CD4-positive, CD25-positive, alpha-beta regulatory T cell (primary cell): ENCODE data around the gene CDRT15L2. TPM values are rescaled to one million over a fixed set of nuclear protein-coding genes. Genes with fewer than 3 reads are reported as not detected.
"Not testable (repeated sequence)": the region's sequence is repeated elsewhere in the genome, so short reads cannot be mapped to it uniquely, and the experiment has no call there.

ENCODE experiments used
- ATAC-seq, 2 donors: fragments of 150-1000 bp; cut with Tn5 transposase; one replicate each; pipeline ENCODE4 v1.10.0; 2021; ENCODE audit warnings: low read depth in 2 of 2, moderate number of reproducible peaks in 2 of 2, moderate library complexity in 1 of 2
- DNase-seq, 3 donors: peaks; one replicate each; pipeline versions ENCODE4 v3.0.0 to v3.0.0-alpha.2; 2012 to 2022; ENCODE audit warnings: mixed read lengths in 1 of 3
- H3K27ac ChIP-seq: one replicate; pipeline ENCODE4 v1.7.0; 2013; ENCODE audit warnings: mild to moderate bottlenecking, low read length; ENCODE audit not compliant: insufficient read depth, poor library complexity, severe bottlenecking
- H3K27me3 ChIP-seq: one replicate; pipeline ENCODE4 v1.7.0; 2013; ENCODE audit warnings: low read length; ENCODE audit not compliant: control insufficient read depth, insufficient read depth
- H3K36me3 ChIP-seq: one replicate; pipeline ENCODE4 v1.7.0; 2013; ENCODE audit warnings: mild to moderate bottlenecking, low read length, moderate library complexity; ENCODE audit not compliant: control insufficient read depth, insufficient read depth
- H3K4me1 ChIP-seq: 2 replicates; pipeline ENCODE4 v1.7.0; 2013; ENCODE audit warnings: mild to moderate bottlenecking, low read length; ENCODE audit not compliant: insufficient read depth, control insufficient read depth, poor library complexity, severe bottlenecking
- H3K4me3 ChIP-seq: one replicate; pipeline ENCODE4 v1.7.0; 2013; ENCODE audit warnings: low read depth, mild to moderate bottlenecking, low read length, moderate library complexity
- H3K9me3 ChIP-seq, 2 experiments: 1 replicate in 1 of 2; 2 replicates in 1 of 2; pipeline ENCODE4 v1.7.0; 2013; ENCODE audit warnings: low read length in 2 of 2, mild to moderate bottlenecking in 1 of 2, moderate library complexity in 1 of 2; ENCODE audit not compliant: control insufficient read depth in 2 of 2
- H3K27ac Mint-ChIP-seq, 3 donors: one replicate each; pipeline ENCODE4 v1.8.0; 2020 to 2022; ENCODE audit warnings: mild to moderate bottlenecking in 3 of 3, mixed read lengths in 3 of 3, moderate library complexity in 2 of 3
- H3K27me3 Mint-ChIP-seq: one replicate; pipeline ENCODE4 v1.8.0; 2022; ENCODE audit warnings: mild to moderate bottlenecking, mixed read lengths
- H3K36me3 Mint-ChIP-seq: one replicate; pipeline ENCODE4 v1.8.0; 2020; ENCODE audit warnings: mixed read lengths
- H3K4me1 Mint-ChIP-seq, 4 donors: one replicate each; pipeline ENCODE4 v1.8.0; 2020 to 2022; ENCODE audit warnings: mixed read lengths in 4 of 4, mild to moderate bottlenecking in 1 of 4
- H3K4me3 Mint-ChIP-seq, 4 donors: one replicate each; pipeline ENCODE4 v1.8.0; 2020 to 2022; ENCODE audit warnings: mild to moderate bottlenecking in 4 of 4, mixed read lengths in 4 of 4, moderate library complexity in 3 of 4
- H3K9me3 Mint-ChIP-seq, 7 donors: one replicate each; pipeline ENCODE4 v1.8.0; 2020 to 2022; ENCODE audit warnings: mixed read lengths in 7 of 7, mild to moderate bottlenecking in 3 of 7, moderate library complexity in 2 of 7
- polyA plus RNA-seq, 4 donors: library from polyadenylated mRNA; unstranded; fragments of 300-500 nt; fragmentation: Illumina TruSeq; gene quantifications; one replicate each; pipeline ENCODE4 v1.2.3, GENCODE V29; 2021
- total RNA-seq: library from RNA; stranded (reverse); gene quantifications from one replicate; pipeline ENCODE4 v1.2.3, GENCODE V29; 2022

The CDRT15L2 gene
- total and polyA plus RNA-seq, 5 donors from 2014 or later = not detected

DNA sequence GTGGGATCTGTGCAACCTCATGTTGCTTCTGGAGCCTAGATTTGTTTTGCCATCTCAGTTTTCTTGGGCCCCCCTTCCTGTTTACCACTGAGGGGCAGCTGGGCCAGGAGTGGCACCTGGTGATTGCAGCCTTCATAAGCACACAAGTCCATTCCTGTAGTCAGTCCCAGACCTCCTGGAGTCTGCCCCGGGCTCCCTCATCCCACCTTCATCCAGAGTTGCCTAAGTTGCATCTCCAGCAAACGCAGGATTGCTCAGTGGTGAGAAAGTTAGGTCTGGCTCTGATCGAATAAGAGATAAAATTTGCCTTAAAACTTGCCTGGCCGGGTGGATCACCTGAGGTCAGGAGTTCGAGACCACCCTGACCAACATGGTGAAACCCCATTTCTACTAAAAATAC is 14.3 kb upstream of the CDRT15L2 start:
- H3K27ac Mint-ChIP-seq = peak overlapping the region in 1 of 3 donors; percentile 11
- H3K9me3 ChIP-seq, H3K4me1 ChIP-seq, ATAC-seq, H3K9me3 Mint-ChIP-seq, H3K4me3 ChIP-seq, H3K4me3 Mint-ChIP-seq, H3K4me1 Mint-ChIP-seq, DNase-seq, H3K27ac ChIP-seq, H3K27me3 ChIP-seq, H3K36me3 ChIP-seq, H3K36me3 Mint-ChIP-seq, H3K27me3 Mint-ChIP-seq: not testable (repeated sequence)

GRCh38 chr17:20565711-20566110 is 13.8 kb upstream of the CDRT15L2 start:
- no peak overlapping the region for H3K27ac Mint-ChIP-seq
- Histone ChIP-seq H3K27ac (no peak overlapping the region), H3K4me1 (no peaks in the 10 kb centered on the region), H3K9me3 (no peaks in the 10 kb centered on the region), H3K27me3 (no peaks in the 10 kb centered on the region), H3K4me3 (no peak overlapping the region), H3K36me3 (no peaks in the 10 kb centered on the region)
- DNase-seq (no peak), ATAC-seq (no peak)
- no peaks in the 10 kb centered on the region for H3K4me1 Mint-ChIP-seq
- H3K9me3 Mint-ChIP-seq = no peaks in the 10 kb centered on the region
- H3K27me3 Mint-ChIP-seq = no peaks in the 10 kb centered on the region
- no peak overlapping the region for H3K4me3 Mint-ChIP-seq
- no peaks in the 10 kb centered on the region for H3K36me3 Mint-ChIP-seq

DNA sequence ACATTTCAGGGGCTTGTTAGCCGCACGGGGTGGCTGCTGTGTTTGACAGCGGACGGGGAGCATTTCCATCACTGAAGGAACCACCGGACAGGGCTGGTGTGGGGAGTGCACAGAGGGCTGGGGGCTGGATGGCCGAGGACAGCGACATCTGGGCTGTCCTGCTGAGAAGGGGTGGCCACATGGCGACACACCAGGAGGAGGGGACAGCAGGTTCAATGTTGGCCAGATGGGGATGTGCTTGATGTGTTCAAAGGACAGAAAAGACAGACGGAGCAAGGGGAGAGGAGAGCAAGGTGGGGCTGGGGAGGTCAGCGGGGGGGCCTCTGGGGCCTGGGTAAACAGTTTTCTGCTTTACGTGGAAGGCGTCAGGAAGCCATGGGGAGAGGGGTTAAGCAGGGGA is 12.8 kb upstream of the CDRT15L2 start:
- DNase-seq, H3K4me3 ChIP-seq, H3K27ac Mint-ChIP-seq, H3K4me1 ChIP-seq, H3K36me3 ChIP-seq, H3K27me3 Mint-ChIP-seq, ATAC-seq, H3K27ac ChIP-seq, H3K4me1 Mint-ChIP-seq, H3K9me3 Mint-ChIP-seq, H3K4me3 Mint-ChIP-seq, H3K36me3 Mint-ChIP-seq, H3K27me3 ChIP-seq, H3K9me3 ChIP-seq: not testable (repeated sequence)

DNA sequence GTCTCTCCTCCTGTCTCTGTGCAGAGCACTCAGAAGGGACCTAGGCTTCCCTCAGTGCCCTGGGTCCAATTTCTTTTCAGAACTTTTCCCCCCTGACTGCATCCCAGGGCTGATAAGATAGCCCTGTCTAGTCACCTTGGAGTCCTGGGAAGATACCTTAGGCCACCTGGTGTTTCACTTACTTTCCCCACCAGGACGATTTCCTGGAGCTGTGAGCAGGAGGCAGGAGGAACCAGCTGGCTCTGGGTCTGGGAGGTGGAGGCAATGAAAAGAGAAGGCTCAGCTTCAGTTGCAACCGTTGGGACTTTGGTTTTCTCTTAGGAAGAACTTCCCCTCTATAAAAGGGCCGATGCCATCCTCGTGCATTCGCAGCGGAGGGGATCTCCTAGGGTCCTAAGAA is 12.1 kb upstream of the CDRT15L2 start:
- H3K27me3 Mint-ChIP-seq, H3K4me1 Mint-ChIP-seq, H3K9me3 Mint-ChIP-seq, H3K9me3 ChIP-seq, ATAC-seq, H3K4me3 ChIP-seq, H3K27ac ChIP-seq, H3K36me3 Mint-ChIP-seq, H3K4me3 Mint-ChIP-seq, DNase-seq, H3K36me3 ChIP-seq, H3K4me1 ChIP-seq, H3K27ac Mint-ChIP-seq, H3K27me3 ChIP-seq: not testable (repeated sequence)

DNA sequence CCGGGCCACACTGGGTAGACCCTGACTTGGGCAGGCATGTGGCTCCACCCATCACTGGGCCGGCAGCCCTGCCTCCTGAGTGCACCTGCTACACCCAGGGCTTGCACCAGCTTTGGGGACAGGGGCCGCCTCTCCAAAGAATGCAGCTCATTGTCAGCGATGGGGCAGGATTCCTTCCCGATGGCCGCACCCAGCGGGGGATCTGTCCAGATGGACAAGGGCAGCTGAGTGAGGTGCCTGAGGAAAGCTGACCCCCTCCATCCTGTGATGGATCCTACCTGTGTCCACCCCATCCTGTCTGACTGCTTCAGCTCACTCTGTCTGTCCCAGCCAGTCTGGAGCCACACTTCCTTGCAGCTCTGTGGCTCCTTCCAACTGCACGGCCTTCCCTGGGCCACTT is 10.9 kb upstream of the CDRT15L2 start:
- H3K4me3 Mint-ChIP-seq, H3K27ac Mint-ChIP-seq, H3K27ac ChIP-seq: not testable (repeated sequence)

GRCh38 chr17:20571653-20572052 is 7.9 kb upstream of the CDRT15L2 start:
- ATAC-seq, H3K4me3 ChIP-seq, H3K9me3 ChIP-seq, H3K27ac Mint-ChIP-seq, H3K36me3 ChIP-seq, DNase-seq, H3K27ac ChIP-seq, H3K27me3 Mint-ChIP-seq, H3K36me3 Mint-ChIP-seq, H3K27me3 ChIP-seq, H3K4me1 ChIP-seq, H3K9me3 Mint-ChIP-seq, H3K4me3 Mint-ChIP-seq, H3K4me1 Mint-ChIP-seq: not testable (repeated sequence)

More for the DNA sequence above, 10.9 kb upstream of the CDRT15L2 start:
- H3K4me3 ChIP-seq, H3K27me3 Mint-ChIP-seq, H3K36me3 Mint-ChIP-seq, H3K4me1 ChIP-seq, H3K9me3 ChIP-seq, H3K36me3 ChIP-seq, ATAC-seq, DNase-seq, H3K4me1 Mint-ChIP-seq, H3K9me3 Mint-ChIP-seq, H3K27me3 ChIP-seq: not testable (repeated sequence)

GRCh38 chr17:20573216-20573615 is 6.3 kb upstream of the CDRT15L2 start:
- not testable (repeated sequence) for ATAC-seq, H3K4me1 Mint-ChIP-seq, H3K27me3 Mint-ChIP-seq

GRCh38 chr17:20575071-20575470 is 4.5 kb upstream of the CDRT15L2 start:
- H3K27ac ChIP-seq, H3K4me3 ChIP-seq, H3K9me3 Mint-ChIP-seq, H3K27me3 Mint-ChIP-seq, H3K27me3 ChIP-seq, ATAC-seq, H3K27ac Mint-ChIP-seq, H3K36me3 ChIP-seq, H3K4me1 Mint-ChIP-seq, H3K4me1 ChIP-seq, H3K9me3 ChIP-seq, H3K4me3 Mint-ChIP-seq, DNase-seq, H3K36me3 Mint-ChIP-seq: not testable (repeated sequence)

More at GRCh38 chr17:20573216-20573615, 6.3 kb upstream of the CDRT15L2 start:
- not testable (repeated sequence) for H3K4me3 Mint-ChIP-seq, H3K9me3 Mint-ChIP-seq, H3K36me3 Mint-ChIP-seq, H3K27me3 ChIP-seq, H3K27ac Mint-ChIP-seq, H3K4me3 ChIP-seq, DNase-seq, H3K36me3 ChIP-seq, H3K9me3 ChIP-seq, H3K27ac ChIP-seq, H3K4me1 ChIP-seq
